HG03196 (cell line): ENCODE data around the gene RAP1GAP2.
"Not testable (repeated sequence)": the region's sequence is repeated elsewhere in the genome, so short reads cannot be mapped to it uniquely, and the experiment has no call there.

Source experiments
- ATAC-seq: cut with Tn5 transposase; IDR thresholded peaks from one replicate; pipeline ENCODE4 v1.9.1; 2021; ENCODE audit not compliant: unreplicated experiment

Gene RAP1GAP2

GRCh38 chr17:2814049-2814448, 17.8 kb downstream of the RAP1GAP2 start:
- peak; percentile 20 for ATAC-seq

- ATAC-seq: peak; percentile 68
These were observed 18.5 kb downstream of the RAP1GAP2 start for GRCh38 chr17:2814481-2815341.

GRCh38 chr17:2815781-2816185, 19.5 kb downstream of the RAP1GAP2 start:
- no peak for ATAC-seq

GRCh38 chr17:2816688-2817087, 20.4 kb downstream of the RAP1GAP2 start:
- ATAC-seq: no peak

GRCh38 chr17:2819294-2819693, 23.1 kb downstream of the RAP1GAP2 start:
- not testable (repeated sequence) for ATAC-seq

- ATAC-seq: no peak
These were observed 23.8 kb downstream of the RAP1GAP2 start for GRCh38 chr17:2819921-2820501.

- no peak for ATAC-seq
These were observed 25.6 kb downstream of the RAP1GAP2 start for GRCh38 chr17:2821868-2822267.

GRCh38 chr17:2822358-2822757, 26.1 kb downstream of the RAP1GAP2 start:
- ATAC-seq: no peak

GRCh38 chr17:2825253-2825970, 29.2 kb downstream of the RAP1GAP2 start:
- ATAC-seq: no peak

GRCh38 chr17:2828397-2829038, 32.3 kb downstream of the RAP1GAP2 start:
- ATAC-seq: no peak

- no peak for ATAC-seq
These were observed 34.4 kb downstream of the RAP1GAP2 start for GRCh38 chr17:2830678-2831077.

- ATAC-seq: no peak
These were observed 39.5 kb downstream of the RAP1GAP2 start for GRCh38 chr17:2835780-2836179.

GRCh38 chr17:2837147-2837561, 40.9 kb downstream of the RAP1GAP2 start:
- peak; percentile 55 for ATAC-seq

GRCh38 chr17:2841606-2842005, 45.4 kb downstream of the RAP1GAP2 start:
- ATAC-seq: no peak

- ATAC-seq: no peak
These were observed 46.2 kb downstream of the RAP1GAP2 start for GRCh38 chr17:2842464-2842863.

GRCh38 chr17:2844416-2844815, 48.2 kb downstream of the RAP1GAP2 start:
- no peak for ATAC-seq

GRCh38 chr17:2847381-2848333, 51.4 kb downstream of the RAP1GAP2 start:
- no peak for ATAC-seq

- ATAC-seq: no peak
These were observed 53.1 kb downstream of the RAP1GAP2 start for GRCh38 chr17:2849327-2849670.

GRCh38 chr17:2850991-2851390, 54.8 kb downstream of the RAP1GAP2 start:
- no peak for ATAC-seq

- no peak for ATAC-seq
These were observed 55.4 kb downstream of the RAP1GAP2 start for GRCh38 chr17:2851615-2852014.
